Hematopoietic multipotent progenitor cell treated with erythropoietin and hydrocortisone succinate and interleukin-3 and kit ligand, for 6 days (in vitro differentiated cells): ENCODE results near the gene MYO19.
"Not testable (repeated sequence)": the region's sequence is repeated elsewhere in the genome, so short reads cannot be mapped to it uniquely, and the experiment has no call there.

Experiments used
- DNase-seq: peaks from one replicate; pipeline ENCODE4 v3.0.0-alpha.2; 2015

MYO19 gene

DNA sequence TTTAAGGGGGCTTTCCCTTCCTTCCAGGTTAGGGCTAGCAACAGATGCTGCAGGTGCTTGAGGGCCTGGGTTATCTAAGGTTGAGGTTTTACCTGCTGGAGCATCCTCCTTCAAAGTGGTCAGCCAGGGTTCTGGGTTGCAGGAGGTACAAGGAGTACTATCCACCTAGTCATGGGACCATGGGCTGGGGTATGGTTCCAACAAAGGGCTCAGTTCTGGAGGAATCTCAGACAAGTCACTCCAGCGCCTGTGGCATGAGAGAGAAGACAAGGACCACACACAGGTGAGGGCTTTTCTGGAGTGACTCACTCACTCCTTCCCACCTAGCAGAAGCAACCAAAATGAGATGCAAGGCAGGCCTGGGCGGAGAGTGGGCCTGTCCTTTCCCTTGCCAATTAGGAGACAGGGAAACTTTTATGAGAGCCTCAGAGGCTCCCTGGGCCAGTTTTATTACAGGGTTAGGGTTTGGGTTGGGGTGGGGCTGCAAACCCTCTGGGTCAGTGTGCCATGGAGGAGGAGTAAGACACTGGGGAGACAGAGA lies 2.2 kb downstream of the MYO19 start:
- no peak for DNase-seq

- no peak for DNase-seq
Measured at GRCh38 chr17:36529121-36529520, 5.5 kb downstream of the MYO19 start.

DNA sequence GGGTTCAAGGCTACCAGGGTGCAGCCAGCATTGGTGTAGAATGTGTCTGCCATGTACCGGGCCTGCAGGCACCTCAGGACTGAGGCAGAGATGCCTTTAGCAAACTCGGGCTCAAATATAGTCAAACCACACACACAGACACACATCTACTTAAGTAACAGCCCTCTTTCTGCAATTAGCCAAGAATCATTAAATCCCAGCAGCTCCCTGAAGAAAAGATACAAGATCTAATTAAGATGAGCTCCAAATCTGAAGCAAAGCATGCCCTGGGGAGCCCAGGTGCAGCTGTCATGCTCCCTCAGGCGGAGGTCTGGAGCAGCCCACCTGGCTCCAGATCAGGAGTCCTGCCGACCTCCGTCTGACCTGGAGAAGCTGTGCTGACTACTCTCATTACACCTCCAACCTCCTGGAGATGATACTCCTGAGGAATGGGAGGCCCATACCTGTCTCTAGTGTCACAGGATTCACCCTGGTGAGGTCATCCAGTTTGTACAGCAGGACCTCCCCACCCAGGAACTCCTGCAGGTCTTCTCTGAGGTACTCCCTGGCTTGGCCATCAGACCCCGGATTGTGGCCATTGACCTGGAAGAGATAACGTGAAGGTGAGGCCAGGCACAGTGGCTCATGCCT lies 6.9 kb downstream of the MYO19 start:
- no peak for DNase-seq

DNA sequence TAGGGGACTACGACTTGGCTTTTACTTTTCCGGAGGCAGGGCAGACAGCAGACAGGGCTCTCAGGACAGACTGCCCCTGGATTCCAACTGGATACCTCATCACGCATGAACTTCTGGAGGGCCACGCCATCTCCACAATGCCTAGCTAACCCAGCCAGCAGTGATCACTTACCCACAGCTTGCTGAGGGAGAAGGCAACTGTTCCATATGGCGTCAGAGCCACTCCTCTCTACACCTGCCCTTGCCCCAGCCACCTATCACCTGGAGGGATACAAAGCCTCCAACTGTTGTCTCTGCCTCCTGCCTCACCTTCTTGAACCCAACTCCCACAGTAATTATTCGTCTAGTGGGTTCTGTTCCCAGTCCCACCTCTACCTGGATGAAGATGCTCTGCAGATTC lies 8.8 kb downstream of the MYO19 start:
- no peak for DNase-seq

DNA sequence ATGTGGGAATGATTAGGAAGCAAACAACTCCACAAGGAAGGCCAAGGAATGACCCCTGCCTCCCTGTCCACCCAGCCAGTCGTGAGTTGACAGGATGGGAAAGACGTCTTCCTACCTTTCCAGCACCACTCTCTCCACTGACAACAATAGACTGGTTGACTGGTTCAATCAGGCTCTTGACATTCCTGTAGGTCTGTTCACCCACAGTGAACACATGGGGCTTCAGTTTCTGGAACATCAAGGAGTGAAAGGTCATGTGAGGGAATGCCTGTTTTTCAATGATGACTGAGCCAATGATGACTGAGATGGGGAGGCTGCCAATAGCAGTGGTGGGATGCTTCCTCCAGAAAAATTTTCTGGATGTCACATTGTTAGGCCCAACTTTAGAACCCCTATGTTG lies 9.6 kb downstream of the MYO19 start:
- DNase-seq: no peak

DNA sequence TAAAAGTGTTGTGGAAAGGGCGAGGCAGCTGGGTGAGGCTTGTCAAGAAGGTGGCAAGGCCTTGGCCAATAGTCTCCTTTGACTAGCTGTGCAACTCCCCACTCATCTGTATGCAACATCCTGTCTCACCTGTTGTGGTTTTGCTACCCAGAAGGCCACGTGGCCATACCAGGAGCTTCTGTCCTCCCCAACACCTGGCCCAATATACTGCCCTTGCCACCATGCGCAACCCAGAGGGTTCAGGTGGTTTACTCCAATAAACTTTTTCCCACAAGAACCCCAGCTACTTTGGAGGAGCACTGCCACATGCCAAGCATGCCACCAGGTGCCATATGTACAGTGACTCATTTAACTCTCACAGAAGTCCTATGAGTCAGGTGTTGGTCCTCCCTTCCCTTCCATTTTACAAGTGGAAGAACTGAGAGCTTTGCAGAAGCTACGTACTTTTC lies 10.2 kb downstream of the MYO19 start:
- DNase-seq: no peak

- no peak for DNase-seq
Measured at GRCh38 chr17:36523113-36523512, 11.6 kb downstream of the MYO19 start.

GRCh38 chr17:36515837-36516236 lies 18.8 kb downstream of the MYO19 start:
- DNase-seq: no peak

- no peak for DNase-seq
Measured at GRCh38 chr17:36514856-36515255, 19.8 kb downstream of the MYO19 start.

DNA sequence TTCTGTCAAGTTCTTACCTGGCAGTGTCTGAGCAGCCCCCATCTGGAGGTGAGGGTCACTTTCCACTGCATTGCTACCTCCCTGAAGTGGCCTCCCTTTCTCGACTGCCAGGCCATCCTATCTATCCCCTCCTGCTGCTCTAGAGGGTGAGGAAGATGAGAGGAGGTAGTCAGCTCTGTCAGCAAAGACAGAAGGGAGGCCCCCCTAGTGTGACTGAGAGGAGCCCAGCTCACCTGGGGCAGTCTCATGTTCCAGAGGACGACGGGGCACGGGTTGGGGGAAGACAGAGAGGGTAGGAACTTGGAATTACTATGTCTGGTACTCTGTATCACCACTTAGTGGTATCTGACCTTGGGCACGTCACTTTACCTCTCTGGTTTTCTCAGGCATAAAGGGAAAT lies 22.0 kb downstream of the MYO19 start:
- no peak for DNase-seq

DNA sequence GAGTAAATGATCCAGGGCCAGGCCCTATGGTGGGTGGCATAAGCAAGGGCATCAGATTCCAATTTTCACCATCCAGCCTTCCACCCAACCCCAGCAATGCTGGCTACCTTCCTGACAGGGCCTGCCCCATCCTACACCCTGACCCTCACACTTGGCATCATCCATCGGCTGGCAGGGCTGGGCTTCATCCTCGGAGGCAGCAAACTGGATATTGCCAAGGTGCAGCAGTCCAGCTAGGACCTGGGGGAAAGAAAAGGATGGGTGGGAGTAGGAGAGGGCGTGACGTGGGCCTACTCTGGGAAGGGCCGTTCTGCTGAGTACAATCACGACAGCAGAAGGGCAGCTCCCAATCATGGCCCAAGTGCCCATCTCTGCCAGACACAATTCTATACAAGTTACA lies 23.5 kb downstream of the MYO19 start:
- DNase-seq: no peak

DNA sequence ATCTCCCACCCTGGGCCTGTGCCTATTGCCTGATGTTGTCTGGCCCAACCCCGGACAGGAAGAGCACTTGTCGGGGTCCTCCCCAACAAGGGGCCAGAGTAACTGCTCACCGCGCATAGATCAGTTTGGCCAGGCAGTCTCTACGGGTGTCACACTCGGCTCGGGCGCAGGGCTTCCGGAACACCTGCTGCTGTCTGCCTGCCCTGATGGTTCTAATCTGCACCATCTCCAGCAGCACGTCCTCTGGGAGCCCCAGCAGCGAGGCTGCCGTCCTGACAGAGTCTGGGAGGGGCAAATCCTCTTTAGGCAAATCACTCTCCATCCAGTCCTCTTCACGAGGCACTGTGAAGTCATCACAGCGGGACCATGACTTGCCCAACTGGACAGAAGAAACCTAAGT lies 24.0 kb downstream of the MYO19 start:
- no peak for DNase-seq

GRCh38 chr17:36509272-36509985 lies 25.2 kb downstream of the MYO19 start:
- no peak for DNase-seq

- not testable (repeated sequence) for DNase-seq
Measured at GRCh38 chr17:36508439-36508838, 26.2 kb downstream of the MYO19 start.

- DNase-seq: no peak
Measured at GRCh38 chr17:36507266-36507665, 27.4 kb downstream of the MYO19 start.

DNA sequence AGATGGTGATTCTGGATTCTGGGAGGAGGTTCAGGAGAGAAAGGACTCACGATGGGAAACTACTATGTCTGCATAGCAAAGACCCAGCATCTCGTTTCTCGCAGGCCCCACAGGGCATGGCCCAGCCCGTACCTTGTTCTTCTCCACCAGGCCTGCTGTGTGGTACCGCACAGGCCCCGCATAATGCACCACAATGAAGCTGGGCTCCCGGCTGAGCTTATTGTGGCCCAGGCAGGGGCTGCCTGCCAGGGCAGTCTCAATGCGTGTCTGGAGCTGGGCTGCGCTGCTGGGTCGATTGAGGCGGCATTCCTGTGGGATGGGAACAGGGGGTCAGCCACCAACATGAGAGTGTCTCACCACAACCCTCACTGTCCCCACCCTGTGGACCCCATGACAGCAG lies 27.8 kb downstream of the MYO19 start:
- DNase-seq: no peak

GRCh38 chr17:36506249-36506826 lies 28.3 kb downstream of the MYO19 start:
- no peak for DNase-seq

DNA sequence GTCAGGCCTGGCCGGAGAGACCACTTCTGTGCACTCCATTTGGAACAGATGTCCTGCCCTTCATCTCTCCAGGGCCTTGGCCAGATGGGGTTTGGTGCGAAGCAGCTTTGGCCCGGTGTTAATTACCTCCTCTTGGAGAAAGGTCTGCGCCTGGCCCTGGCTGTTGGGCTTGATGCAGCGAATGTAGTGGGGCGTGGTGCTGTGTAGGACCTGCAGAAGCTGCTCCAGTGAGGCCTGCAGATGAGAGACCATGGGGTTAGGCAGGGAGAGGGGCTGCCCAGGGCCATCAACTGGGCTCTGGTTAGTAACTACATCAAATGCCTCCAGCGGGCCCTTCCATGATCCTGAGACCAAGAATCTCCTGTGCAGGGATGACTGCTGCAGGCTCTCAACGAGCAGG lies 29.5 kb downstream of the MYO19 start:
- no peak for DNase-seq

GRCh38 chr17:36504156-36504545 lies 30.5 kb downstream of the MYO19 start:
- no peak for DNase-seq

GRCh38 chr17:36503456-36504155 lies 31.1 kb downstream of the MYO19 start:
- no peak for DNase-seq

DNA sequence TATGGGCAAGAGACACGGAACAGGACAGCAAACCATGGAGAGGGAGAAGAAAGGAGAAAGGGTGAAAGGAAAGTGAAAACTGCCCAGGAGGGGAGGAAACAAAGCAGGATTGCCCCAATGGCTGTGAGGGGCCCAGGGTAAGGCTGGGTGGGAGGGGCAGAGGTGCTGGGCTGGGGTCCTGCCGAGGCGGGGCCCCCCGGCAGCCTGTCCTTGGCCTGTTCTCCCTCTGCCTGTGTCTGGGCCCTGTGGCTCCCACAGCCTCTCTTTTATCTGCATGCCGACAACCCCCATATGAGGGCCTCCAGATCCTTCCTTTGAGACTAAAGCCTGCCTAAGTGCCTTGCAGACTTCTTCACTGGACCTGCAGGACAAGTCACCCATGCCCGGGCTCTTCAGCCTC lies 32.7 kb downstream of the MYO19 start:
- no peak for DNase-seq

DNA sequence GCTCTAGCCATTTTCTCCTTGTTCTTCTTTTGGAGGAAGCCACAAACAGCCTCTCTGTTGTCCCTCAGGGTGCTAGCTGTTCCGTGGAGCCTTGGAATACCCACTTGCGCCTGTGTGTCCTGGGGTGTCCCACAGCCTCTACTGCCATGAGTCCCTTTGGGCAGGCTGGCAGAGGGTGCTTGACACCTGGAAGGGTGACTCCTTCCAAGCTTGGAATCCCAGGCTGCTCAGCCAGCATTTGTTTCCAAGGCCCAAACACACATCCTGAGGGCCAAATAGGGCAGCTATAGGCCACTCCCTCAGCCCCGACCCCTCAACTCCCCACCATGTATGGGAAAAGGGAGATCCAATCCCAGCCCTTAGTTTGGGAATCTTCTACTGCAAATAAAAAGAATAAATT lies 33.3 kb downstream of the MYO19 start:
- no peak for DNase-seq

GRCh38 chr17:36500745-36501225 lies 33.9 kb downstream of the MYO19 start:
- DNase-seq: no peak
